ENCODE data around the gene CCDC61.

The CCDC61 gene, protein sequence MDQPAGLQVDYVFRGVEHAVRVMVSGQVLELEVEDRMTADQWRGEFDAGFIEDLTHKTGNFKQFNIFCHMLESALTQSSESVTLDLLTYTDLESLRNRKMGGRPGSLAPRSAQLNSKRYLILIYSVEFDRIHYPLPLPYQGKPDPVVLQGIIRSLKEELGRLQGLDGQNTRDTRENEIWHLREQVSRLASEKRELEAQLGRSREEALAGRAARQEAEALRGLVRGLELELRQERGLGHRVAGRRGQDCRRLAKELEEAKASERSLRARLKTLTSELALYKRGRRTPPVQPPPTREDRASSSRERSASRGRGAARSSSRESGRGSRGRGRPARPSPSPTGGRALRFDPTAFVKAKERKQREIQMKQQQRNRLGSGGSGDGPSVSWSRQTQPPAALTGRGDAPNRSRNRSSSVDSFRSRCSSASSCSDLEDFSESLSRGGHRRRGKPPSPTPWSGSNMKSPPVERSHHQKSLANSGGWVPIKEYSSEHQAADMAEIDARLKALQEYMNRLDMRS

DNA sequence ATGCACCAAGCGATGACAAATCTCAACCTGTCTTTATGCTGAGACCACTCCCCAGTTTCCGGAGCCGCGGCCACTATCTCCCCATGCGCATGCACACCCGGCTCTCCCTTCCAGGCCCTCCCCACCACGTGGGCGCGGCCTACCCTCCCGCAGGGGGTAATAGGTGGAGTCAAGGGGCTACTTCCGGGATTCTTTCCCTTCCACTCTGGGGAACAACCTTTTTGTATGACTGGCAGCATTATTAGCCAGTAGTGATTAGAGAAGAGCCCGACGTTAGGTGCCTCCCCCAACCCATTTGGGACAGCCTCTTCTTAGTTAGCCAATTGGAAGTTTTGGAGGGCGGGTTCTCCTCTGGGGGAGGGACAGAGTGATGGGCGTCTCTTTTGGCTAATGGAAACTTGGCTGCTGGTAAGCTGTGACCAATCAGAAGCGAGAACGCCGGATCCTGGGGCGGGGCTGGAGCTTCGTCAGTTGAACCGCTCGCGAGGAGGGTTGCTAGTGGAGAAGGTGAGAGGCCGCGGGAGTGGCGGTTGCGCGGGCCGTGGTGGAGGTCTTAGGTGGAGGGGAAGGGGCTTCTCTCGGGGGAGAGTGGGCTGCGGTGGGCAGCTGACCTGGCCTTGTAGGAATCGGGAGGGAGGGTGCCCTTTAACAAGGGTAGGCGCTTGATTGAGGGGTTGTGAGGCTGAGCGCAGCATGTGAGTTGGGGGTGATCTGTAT is at the start of gene CCDC61:
Gene CCDC61 (plus strand): TSS at position 470 of the 717 bp plus-strand sequence. CDS start 7,552 bp downstream, outside the sequence.
- DNase-seq = peak; percentile 100

- no peak for DNase-seq
Measured at GRCh38 chr19:45947926-45948325, 47.3 kb upstream of the CCDC61 start.

GRCh38 chr19:45952341-45952685 is 43.0 kb upstream of the CCDC61 start:
- DNase-seq = no peak

DNA sequence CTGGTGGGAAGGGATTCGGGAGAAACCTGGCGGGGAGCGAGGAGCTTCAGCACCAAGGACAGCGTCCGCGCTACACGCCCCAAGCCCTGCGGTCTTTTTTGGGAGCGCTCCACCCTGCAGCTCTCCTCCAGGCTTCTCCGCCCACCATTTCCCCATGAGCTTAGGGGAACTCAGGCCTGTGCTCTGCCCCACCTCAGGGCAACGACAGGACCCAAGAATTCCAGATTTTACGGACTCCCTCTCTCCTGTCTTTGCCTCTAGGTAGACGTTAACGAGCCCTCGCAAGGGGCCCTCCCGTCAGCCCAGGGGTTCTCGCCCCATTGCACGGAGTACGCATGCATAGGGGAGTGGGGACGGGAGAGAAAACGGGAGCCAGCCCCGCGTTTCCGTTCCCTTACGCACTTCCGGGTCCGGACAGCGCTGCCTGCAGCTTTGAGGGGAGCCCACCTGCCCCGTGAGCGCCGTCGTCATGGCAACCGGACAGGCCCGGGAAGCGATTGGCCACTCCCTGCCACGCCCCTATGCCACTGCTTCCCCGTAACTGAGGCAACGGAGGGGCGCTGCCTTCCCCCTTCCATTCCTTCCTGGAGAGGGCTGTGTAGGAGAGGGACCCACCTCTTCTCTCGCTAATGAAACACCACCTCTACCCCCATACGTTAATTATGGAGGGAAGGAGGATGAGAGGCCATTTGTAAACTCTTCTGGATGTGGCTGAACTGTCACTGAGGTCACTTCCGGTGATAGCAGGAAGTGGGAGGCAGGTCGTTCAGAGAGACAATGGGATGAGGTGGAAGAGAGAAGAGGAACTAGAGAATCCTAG is 42.4 kb upstream of the CCDC61 start:
- peak; percentile 26 for DNase-seq

- DNase-seq = no peak
Measured at GRCh38 chr19:45953676-45954075, 41.6 kb upstream of the CCDC61 start.

- DNase-seq = peak; percentile 4
Measured at GRCh38 chr19:45954156-45954555, 41.1 kb upstream of the CCDC61 start.

GRCh38 chr19:45955905-45956608 is 39.2 kb upstream of the CCDC61 start:
- no peak for DNase-seq

DNA sequence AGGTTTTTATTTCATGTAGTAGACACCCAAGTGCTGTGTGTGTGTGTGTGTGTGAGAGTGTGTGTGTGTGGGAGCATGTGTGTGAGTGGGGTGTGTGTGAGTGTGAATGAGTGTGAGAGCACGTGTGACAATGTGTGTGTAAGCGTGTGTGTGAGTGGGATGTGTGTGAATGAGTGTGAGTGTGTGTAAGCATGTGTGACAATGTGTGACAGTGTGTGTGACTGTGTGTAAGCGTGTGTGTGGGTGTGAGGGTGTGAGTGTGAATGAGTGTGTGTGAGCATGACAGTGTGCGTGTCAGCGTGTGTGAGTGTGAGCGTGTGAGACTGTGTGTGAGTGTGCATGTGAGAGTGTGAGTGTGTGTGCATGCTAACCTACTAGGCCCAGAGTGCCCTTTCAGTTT is 36.9 kb upstream of the CCDC61 start:
- DNase-seq = no peak

DNA sequence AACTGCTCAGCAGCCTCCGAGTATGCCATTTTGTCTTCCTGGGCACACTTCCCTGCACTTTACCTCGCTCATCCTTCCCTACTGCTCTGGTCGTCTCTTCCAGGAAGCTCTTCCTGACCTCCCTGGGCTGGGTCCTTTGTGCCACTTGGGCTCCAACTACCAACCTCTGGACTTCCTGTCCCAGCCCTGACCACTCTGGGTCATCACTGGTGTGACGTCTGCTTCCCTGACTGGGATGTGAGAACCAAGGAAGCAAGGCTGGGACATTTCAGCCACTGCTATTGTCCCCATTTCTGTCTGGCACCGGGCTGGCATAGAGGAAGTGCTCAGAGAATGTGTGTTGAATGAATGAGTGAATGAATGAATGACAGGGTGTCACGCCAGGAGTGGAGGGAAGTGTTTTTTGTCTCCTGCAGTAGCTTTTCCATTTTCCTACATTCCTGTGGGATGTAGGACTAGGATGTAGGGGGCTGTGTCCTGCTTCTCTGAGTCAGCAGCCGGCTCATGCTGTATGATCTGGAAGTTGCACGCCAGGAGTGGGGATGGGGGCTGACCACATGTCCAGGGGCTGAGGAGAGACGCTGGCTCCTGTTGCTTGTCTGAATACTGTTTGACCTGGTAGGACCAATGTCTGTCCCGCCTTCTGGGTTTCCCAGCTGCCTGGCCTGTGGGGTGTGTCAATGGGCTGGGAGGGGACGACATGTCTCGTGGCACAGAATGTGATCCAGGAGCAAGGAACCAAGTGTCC is 36.3 kb upstream of the CCDC61 start:
- no peak for DNase-seq

- DNase-seq = no peak
Measured at GRCh38 chr19:45959517-45960025, 35.7 kb upstream of the CCDC61 start.

GRCh38 chr19:45960595-45961235 is 34.6 kb upstream of the CCDC61 start:
- DNase-seq = no peak

DNA sequence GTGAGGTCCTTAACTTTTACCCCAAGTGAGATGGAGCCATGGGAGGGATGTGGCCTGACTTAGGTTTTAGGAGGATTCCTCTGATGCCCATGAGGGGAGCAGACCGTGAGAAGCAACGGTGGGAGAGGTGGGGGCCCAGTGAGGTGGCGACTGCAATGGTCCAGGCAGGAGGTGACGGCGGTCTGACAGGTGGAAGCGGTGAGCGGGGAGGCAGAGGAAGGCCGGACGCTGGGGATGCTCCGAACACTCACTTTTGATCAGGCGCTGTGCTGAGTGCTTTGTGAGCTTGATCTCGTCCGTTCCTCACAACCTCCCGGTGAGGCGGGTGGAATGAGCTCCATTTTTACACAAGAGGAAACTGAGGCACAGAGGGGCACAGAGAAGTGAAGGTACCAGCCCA is 33.2 kb upstream of the CCDC61 start:
- no peak for DNase-seq

GRCh38 chr19:45967246-45967645 is 28.0 kb upstream of the CCDC61 start:
- no peak for DNase-seq

GRCh38 chr19:45968626-45969025 is 26.6 kb upstream of the CCDC61 start:
- no peak for DNase-seq

- DNase-seq = no peak
Measured at GRCh38 chr19:45969676-45970075, 25.6 kb upstream of the CCDC61 start.

- DNase-seq = no peak
Measured at GRCh38 chr19:45971260-45971902, 23.9 kb upstream of the CCDC61 start.

DNA sequence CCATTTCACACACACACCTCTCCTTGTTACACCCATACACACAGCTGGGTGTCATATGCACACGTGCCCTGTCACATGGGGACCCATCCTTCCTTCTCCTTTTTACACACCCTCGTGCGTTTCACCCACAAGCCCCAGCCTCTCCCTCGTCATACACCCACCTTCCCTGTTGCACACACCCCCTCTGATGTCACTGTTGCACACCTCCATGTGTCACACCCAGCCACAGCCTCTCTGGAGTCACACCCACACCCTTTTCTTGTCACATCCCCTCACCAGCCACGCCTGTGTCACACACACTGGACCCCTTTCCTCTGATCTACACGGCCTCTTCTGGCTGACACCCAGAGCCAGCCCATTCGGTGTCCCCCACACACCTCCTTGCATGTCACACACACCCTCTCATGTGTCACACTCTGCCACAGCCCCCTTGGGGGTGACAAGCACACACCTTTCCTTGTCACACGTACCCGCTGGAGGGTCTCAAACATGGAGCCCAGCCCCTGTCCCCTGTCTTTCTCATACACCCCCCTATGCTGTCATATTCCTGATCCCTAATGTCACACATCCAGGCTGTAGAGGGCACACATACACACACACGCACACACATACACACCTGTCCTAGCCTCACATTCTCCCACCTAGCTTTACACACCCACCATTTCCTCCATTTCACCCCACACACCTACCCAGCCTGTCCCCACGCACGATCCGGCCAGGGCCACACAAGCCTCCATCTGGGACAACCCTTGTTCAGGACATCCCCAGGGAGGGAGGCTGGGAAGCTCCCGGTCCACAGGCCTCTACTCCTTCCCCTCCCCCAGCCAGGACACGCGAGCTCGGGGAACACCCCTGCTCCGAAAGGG is 23.0 kb upstream of the CCDC61 start:
- peak; percentile 9 for DNase-seq

GRCh38 chr19:45972947-45973540 is 22.2 kb upstream of the CCDC61 start:
- DNase-seq = no peak
